AG09309 (cell line): ENCODE data around the gene AGPAT3.

Experiments used
- DNase-seq: peaks from one replicate; pipeline ENCODE4 v3.0.0-alpha.2; 2010; ENCODE audit warnings: low read depth
- H3K4me3 ChIP-seq: 2 replicates; pipeline ENCODE4 v1.5.1; 2011; ENCODE audit warnings: mild to moderate bottlenecking, low read depth, low read length, moderate library complexity; ENCODE audit not compliant: control insufficient read depth
- TF ChIP-seq, protein P1 (sequence below): IDR thresholded peaks from 2 replicates; pipeline ENCODE4 v1.5.1; 2011; ENCODE audit warnings: mild to moderate bottlenecking, low read depth, low read length, inconsistent platforms; ENCODE audit not compliant: insufficient read depth, control insufficient read depth; ENCODE audit errors: missing control alignments

AGPAT3 gene

DNA sequence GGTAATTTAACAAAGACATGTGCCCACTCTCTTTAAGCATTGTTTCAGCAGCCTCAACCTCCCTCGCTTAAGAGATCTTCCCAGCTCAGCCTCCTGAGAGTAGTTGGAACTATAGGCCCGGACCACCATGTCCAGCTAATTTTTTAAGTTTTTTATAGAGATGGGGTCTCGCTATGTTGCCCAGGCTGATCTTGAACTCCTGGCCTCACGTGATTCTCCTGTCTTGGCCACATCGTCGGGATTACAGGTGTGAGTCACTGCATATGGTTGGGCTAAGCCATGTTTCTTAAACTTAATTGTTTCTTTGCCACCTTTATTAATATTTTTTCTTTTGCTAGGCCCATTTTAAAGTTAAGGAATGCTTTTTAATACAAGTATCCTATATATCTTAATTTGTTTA is 18.6 kb upstream of the AGPAT3 start:
- TF ChIP-seq, protein P1, sequence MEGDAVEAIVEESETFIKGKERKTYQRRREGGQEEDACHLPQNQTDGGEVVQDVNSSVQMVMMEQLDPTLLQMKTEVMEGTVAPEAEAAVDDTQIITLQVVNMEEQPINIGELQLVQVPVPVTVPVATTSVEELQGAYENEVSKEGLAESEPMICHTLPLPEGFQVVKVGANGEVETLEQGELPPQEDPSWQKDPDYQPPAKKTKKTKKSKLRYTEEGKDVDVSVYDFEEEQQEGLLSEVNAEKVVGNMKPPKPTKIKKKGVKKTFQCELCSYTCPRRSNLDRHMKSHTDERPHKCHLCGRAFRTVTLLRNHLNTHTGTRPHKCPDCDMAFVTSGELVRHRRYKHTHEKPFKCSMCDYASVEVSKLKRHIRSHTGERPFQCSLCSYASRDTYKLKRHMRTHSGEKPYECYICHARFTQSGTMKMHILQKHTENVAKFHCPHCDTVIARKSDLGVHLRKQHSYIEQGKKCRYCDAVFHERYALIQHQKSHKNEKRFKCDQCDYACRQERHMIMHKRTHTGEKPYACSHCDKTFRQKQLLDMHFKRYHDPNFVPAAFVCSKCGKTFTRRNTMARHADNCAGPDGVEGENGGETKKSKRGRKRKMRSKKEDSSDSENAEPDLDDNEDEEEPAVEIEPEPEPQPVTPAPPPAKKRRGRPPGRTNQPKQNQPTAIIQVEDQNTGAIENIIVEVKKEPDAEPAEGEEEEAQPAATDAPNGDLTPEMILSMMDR, result no peak
- no peak for DNase-seq
- H3K4me3 ChIP-seq, result no peak overlapping the region

DNA sequence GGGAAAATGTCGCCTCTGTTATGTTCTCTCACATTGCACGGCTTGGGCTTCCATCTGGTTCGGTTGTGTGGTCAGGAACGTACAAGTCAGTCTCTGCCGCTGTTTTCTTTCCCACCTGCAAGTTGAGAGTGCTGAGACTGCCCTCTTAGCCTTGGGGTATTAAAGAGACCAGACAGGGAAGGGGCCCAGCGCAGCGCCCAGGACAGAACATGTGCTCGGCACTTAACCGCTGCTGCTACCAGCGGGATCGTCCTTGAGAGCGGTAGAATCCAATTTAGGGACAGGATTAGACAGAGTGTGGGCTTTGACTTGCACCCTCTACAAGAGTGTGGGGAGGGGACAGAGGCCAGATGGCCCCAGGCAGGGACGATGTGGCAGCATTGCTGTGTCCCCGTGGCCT is 17.7 kb upstream of the AGPAT3 start:
- H3K4me3 ChIP-seq, result no peak overlapping the region
- no peak for DNase-seq
- TF ChIP-seq, protein P1, result no peak

DNA sequence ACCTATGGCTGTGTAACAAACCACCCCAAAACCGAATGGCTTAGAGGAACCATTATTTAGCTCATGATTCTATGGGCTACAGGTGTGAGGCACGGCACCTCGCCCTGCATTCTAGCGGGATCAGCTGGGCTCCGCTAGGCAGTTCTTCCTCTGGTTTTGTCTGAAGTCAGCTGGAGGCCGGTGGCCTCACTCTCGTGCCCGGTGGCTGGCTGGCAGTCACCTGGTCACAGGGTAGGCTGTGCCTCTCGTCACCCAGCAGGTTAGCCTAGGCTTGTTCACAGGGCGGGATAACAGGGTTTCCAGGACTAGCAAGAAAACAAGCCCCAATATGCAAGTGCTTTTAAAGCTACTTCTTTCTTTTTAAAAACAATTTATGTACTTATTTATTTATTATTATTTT is 16.3 kb upstream of the AGPAT3 start:
- no peak for DNase-seq
- no peak overlapping the region for H3K4me3 ChIP-seq
- TF ChIP-seq, protein P1, result no peak

DNA sequence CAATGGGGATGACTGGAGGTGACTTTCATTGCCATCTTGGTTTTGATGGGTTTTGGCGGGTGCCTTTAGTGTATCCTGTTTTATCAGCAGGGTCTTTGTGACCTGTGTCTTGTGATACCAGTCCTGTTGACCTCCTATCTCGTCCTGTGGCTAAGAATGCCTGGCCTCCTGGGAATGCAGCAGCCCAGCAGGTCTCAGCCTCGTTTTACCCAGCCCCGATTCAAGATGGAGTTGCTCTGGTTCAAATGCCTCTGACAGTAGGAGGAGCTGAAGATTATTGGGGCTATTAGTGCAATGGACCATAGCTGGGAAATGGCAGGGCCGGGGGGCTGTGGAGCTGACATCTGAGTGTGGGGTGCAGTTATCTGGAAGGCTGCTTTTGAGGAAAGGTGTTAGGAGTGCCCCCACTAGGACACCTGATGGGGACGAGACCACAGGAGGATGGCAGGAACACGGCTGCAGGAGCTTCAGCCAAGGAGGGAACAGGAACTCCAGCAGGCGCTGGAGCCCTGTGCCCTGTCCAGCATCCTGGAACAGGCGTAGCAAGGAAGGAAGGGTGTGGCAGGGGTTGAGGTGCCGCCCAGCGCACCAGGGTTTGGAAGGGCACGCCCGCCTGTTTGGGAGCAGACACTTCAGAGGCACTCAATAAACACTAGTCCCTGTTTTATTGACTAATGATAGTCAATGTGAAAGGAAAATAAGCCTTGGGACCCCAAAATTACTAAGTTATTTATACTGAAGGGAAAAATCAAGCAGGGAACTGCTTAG is 15.3 kb upstream of the AGPAT3 start:
- H3K4me3 ChIP-seq, result no peak overlapping the region
- DNase-seq, result no peak
- TF ChIP-seq, protein P1, result no peak

DNA sequence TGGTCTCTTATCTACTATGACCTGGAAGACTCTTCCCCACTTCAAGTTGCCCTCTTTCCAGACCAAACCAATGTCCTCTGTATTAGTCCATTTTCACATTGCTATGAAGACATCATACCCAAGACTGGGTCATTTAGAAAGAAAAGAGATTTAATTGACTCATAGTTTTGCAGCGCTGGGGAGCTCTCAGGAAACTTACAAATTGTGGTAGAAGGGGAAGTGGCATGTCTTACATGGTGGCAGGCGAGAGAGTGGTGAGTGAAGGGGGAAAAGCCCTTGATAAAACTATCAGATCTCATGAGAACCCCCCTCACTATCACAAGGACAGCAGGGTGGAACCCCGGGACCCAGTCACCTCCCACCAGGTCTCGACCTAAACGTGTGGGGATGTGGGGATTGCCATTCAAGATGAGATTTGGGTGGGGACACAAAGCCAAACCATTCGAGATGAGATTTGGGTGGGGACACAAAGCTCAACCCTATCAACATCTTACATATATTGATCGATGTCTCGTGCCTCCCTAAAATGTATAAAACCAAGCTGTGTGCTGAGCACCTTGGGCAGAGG is 14.2 kb upstream of the AGPAT3 start:
- TF ChIP-seq, protein P1, result no peak
- no peak for DNase-seq

DNA sequence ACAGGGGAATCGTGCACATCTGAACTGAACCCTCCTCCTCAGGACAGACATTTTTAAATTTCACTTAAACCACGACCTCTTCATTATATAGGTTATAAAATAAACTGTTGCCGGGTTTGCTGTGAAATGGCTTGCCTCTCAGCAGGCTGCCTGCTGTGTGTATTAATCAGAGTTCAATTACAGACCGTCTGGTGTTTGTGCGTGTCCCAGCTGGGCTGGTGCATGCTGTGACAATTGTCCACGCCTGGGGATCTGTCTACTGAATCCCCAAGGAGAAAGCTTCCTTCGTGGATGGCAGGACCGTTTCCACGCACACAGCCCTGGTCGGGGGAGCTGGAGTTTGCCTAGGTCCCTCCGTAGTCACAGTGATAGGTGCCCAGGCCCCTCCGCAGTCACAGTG is 13.4 kb upstream of the AGPAT3 start:
- no peak for DNase-seq
- no peak overlapping the region for H3K4me3 ChIP-seq
- TF ChIP-seq, protein P1, result no peak

More for the DNA sequence above, 14.2 kb upstream of the AGPAT3 start:
- H3K4me3 ChIP-seq, result no peak overlapping the region
